Globus pallidus (tissue), 1 donor: Measurements from ENCODE around the gene SCP2D1.

Experiments used
- DNase-seq: peaks from one replicate; pipeline ENCODE4 v3.0.0-alpha.2; 2015; ENCODE audit warnings: low spot score

SCP2D1 gene

GRCh38 chr20:18815194-18815942 lies 1.8 kb downstream of the SCP2D1 start:
- no peak for DNase-seq

GRCh38 chr20:18822832-18823231 lies 9.2 kb downstream of the SCP2D1 start:
- DNase-seq = no peak

GRCh38 chr20:18831830-18832499 lies 18.4 kb downstream of the SCP2D1 start:
- no peak for DNase-seq

GRCh38 chr20:18832546-18833200 lies 19.1 kb downstream of the SCP2D1 start:
- DNase-seq = no peak

GRCh38 chr20:18835466-18836256 lies 22.1 kb downstream of the SCP2D1 start:
- DNase-seq = no peak

GRCh38 chr20:18837718-18838117 lies 24.1 kb downstream of the SCP2D1 start:
- no peak for DNase-seq

GRCh38 chr20:18839507-18840247 lies 26.1 kb downstream of the SCP2D1 start:
- no peak for DNase-seq

GRCh38 chr20:18840248-18840645 lies 26.7 kb downstream of the SCP2D1 start:
- DNase-seq = no peak

GRCh38 chr20:18845017-18845416 lies 31.4 kb downstream of the SCP2D1 start:
- DNase-seq = no peak

GRCh38 chr20:18847226-18847755 lies 33.7 kb downstream of the SCP2D1 start:
- no peak for DNase-seq

GRCh38 chr20:18849131-18849530 lies 35.5 kb downstream of the SCP2D1 start:
- no peak for DNase-seq

- no peak for DNase-seq
Measured at GRCh38 chr20:18851629-18852028, 38.0 kb downstream of the SCP2D1 start.

GRCh38 chr20:18852318-18852717 lies 38.7 kb downstream of the SCP2D1 start:
- no peak for DNase-seq

GRCh38 chr20:18853216-18853615 lies 39.6 kb downstream of the SCP2D1 start:
- DNase-seq = no peak

- no peak for DNase-seq
Measured at GRCh38 chr20:18853946-18854646, 40.5 kb downstream of the SCP2D1 start.

GRCh38 chr20:18855882-18856281 lies 42.3 kb downstream of the SCP2D1 start:
- DNase-seq = no peak

GRCh38 chr20:18856873-18857272 lies 43.3 kb downstream of the SCP2D1 start:
- DNase-seq = no peak

- no peak for DNase-seq
Measured at GRCh38 chr20:18857640-18858039, 44.1 kb downstream of the SCP2D1 start.

- no peak for DNase-seq
Measured at GRCh38 chr20:18858816-18859215, 45.2 kb downstream of the SCP2D1 start.
